Neuronal stem cell (in vitro differentiated cells): ENCODE results near the gene KRTAP4-2.
A peak's percentile ranks its signal among the peaks of the same experiment; 100 is the strongest.
"Not testable (repeated sequence)": the region's sequence is repeated elsewhere in the genome, so short reads cannot be mapped to it uniquely, and the experiment has no call there.

ENCODE experiments used
- DNase-seq: peaks from one replicate; pipeline ENCODE4 v3.0.0-alpha.2; 2013; ENCODE audit warnings: low spot score
- H2AFZ ChIP-seq: one replicate; pipeline ENCODE4 v1.6.1; 2013; ENCODE audit warnings: mild to moderate bottlenecking, low read length, inconsistent platforms
- H2AK5ac ChIP-seq: 2 replicates; pipeline ENCODE4 v1.6.1; 2013; ENCODE audit warnings: low read depth, mild to moderate bottlenecking, inconsistent platforms, low read length, moderate library complexity, mixed read lengths
- H2BK120ac ChIP-seq: 2 replicates; pipeline ENCODE4 v1.6.1; 2013; ENCODE audit warnings: low read depth, mild to moderate bottlenecking, inconsistent platforms, low read length, moderate library complexity, mixed read lengths
- H2BK12ac ChIP-seq: one replicate; pipeline ENCODE4 v1.6.1; 2013; ENCODE audit warnings: low read length, inconsistent platforms
- H2BK15ac ChIP-seq: 2 replicates; pipeline ENCODE4 v1.6.1; 2013; ENCODE audit warnings: mild to moderate bottlenecking, low read length, inconsistent platforms, mixed read lengths
- H2BK5ac ChIP-seq: one replicate; pipeline ENCODE4 v1.6.1; 2013; ENCODE audit warnings: inconsistent platforms, mild to moderate bottlenecking, low read length, moderate library complexity
- H3K14ac ChIP-seq: one replicate; pipeline ENCODE4 v1.6.1; 2013; ENCODE audit warnings: low read length, inconsistent platforms
- H3K18ac ChIP-seq: 2 replicates; pipeline ENCODE4 v1.6.1; 2013; ENCODE audit warnings: low read length, inconsistent platforms
- H3K23ac ChIP-seq: 2 replicates; pipeline ENCODE4 v1.6.1; 2013; ENCODE audit warnings: low read depth, mild to moderate bottlenecking, mixed read lengths, low read length, inconsistent platforms; ENCODE audit not compliant: poor library complexity
- H3K27ac ChIP-seq: replicated peaks from 3 replicates; pipeline ENCODE4 v1.5.1; 2013; ENCODE audit warnings: low read length, inconsistent platforms
- H3K27me3 ChIP-seq, 3 experiments: 2 replicates each; pipeline ENCODE4 v1.6.1; 2013; ENCODE audit warnings: low read length in 3 of 3, mild to moderate bottlenecking in 2 of 3, inconsistent platforms in 1 of 3, low read depth in 1 of 3, mixed read lengths in 1 of 3, moderate library complexity in 1 of 3; ENCODE audit not compliant: control insufficient read depth in 3 of 3, insufficient read depth in 3 of 3
- H3K36me3 ChIP-seq, 2 donors: replicated peaks in 1 of 2; 2 replicates each; pipeline ENCODE4 v1.6.1; 2013; ENCODE audit warnings: low read length in 2 of 2; ENCODE audit not compliant: control insufficient read depth in 2 of 2, insufficient read depth in 2 of 2
- H3K4ac ChIP-seq: 2 replicates; pipeline ENCODE4 v1.6.1; 2013; ENCODE audit warnings: inconsistent platforms, mild to moderate bottlenecking, low read length, moderate library complexity
- H3K4me1 ChIP-seq, 2 donors: 1 replicate in 1 of 2; 2 replicates in 1 of 2; pipeline ENCODE4 v1.6.1; 2013; ENCODE audit warnings: low read length in 2 of 2, low read depth in 1 of 2; ENCODE audit not compliant: control insufficient read depth in 2 of 2, insufficient read depth in 1 of 2
- H3K4me2 ChIP-seq: one replicate; pipeline ENCODE4 v1.6.1; 2013; ENCODE audit warnings: mild to moderate bottlenecking, low read length, inconsistent platforms; ENCODE audit not compliant: insufficient read depth, poor library complexity, severe bottlenecking
- H3K4me3 ChIP-seq, 2 donors: 2 replicates each; pipeline ENCODE4 v1.5.1; 2013; ENCODE audit warnings: low read length in 2 of 2, mild to moderate bottlenecking in 2 of 2, inconsistent platforms in 1 of 2, moderate library complexity in 1 of 2
- H3K79me1 ChIP-seq: one replicate; pipeline ENCODE4 v1.6.1; 2013; ENCODE audit warnings: low read depth, mild to moderate bottlenecking, inconsistent platforms, low read length, moderate library complexity
- H3K9ac ChIP-seq: one replicate; pipeline ENCODE4 v1.6.1; 2013; ENCODE audit warnings: mild to moderate bottlenecking, low read depth, low read length, inconsistent platforms; ENCODE audit not compliant: poor library complexity
- H3K9me3 ChIP-seq, 2 donors: replicated peaks in 1 of 2; 2 replicates each; pipeline versions ENCODE3 to v1.6.1; 2013; ENCODE audit warnings: low read length in 2 of 2, mild to moderate bottlenecking in 2 of 2, inconsistent platforms in 1 of 2, low read depth in 1 of 2, mixed read lengths in 1 of 2, moderate library complexity in 1 of 2; ENCODE audit not compliant: control insufficient read depth in 2 of 2, insufficient read depth in 1 of 2
- H4K8ac ChIP-seq: one replicate; pipeline ENCODE4 v1.6.1; 2013; ENCODE audit warnings: low read depth, mild to moderate bottlenecking, inconsistent platforms, low read length, moderate library complexity
- H4K91ac ChIP-seq: one replicate; pipeline ENCODE4 v1.6.1; 2013; ENCODE audit warnings: low read length, low read depth, mild to moderate bottlenecking, inconsistent platforms; ENCODE audit not compliant: poor library complexity
- WGBS, 2 donors: extraction: QIAGEN DNeasy Blood & Tissue Kit; methylation state at CpG; one replicate each; pipeline ENCODE4 v1.1.7; 2013; ENCODE audit warnings: missing lambda C conversion rate in 2 of 2, mixed read lengths in 1 of 2; ENCODE audit not compliant: insufficient read length in 2 of 2, insufficient replicate concordance in 1 of 2; ENCODE audit errors: extremely low coverage in 2 of 2; 5-methylcytosine and 5-hydroxymethylcytosine counted together

The KRTAP4-2 gene

GRCh38 chr17:41163828-41164227, 14.2 kb downstream of the KRTAP4-2 start:
- H2AK5ac ChIP-seq = no peak overlapping the region
- no peak overlapping the region for H2AFZ ChIP-seq
- peaks cover 0 to 5% of the 10 kb centered on the region in 2 donors for H3K4me1 ChIP-seq
- no peaks in the 10 kb centered on the region for H3K27me3 ChIP-seq
- no peak overlapping the region for H3K4ac ChIP-seq
- H2BK5ac ChIP-seq = no peak overlapping the region
- H3K4me2 ChIP-seq = no peak overlapping the region
- H3K18ac ChIP-seq = no peak overlapping the region
- H4K91ac ChIP-seq = no peak overlapping the region
- no peak overlapping the region for H3K23ac ChIP-seq
- WGBS, 2 donors = no CpG with 5 or more reads among the region's 7 CpGs
- no peak overlapping the region for H3K14ac ChIP-seq
- no peak overlapping the region for H3K9ac ChIP-seq
- no peaks in the 10 kb centered on the region for H3K36me3 ChIP-seq
- H2BK15ac ChIP-seq = no peak overlapping the region
- no peak overlapping the region for H3K4me3 ChIP-seq
- H2BK120ac ChIP-seq = no peak overlapping the region
- H4K8ac ChIP-seq = no peak overlapping the region
- no peak overlapping the region for H2BK12ac ChIP-seq
- H3K27ac ChIP-seq = no peak overlapping the region
- H3K79me1 ChIP-seq = no peaks in the 10 kb centered on the region
- no peak for DNase-seq
- H3K9me3 ChIP-seq = no peaks in the 10 kb centered on the region

GRCh38 chr17:41160648-41161047, 17.4 kb downstream of the KRTAP4-2 start, which contains the start of gene KRTAP4-4:
Gene KRTAP4-4, minus strand, starts transcription at chr17:41160748. Its CDS starts 57 bp downstream, at chr17:41160691.
- no peak within 1 kb of the TSS for H2BK5ac ChIP-seq
- H3K23ac ChIP-seq = peak within 1 kb of the TSS; percentile 5
- no CpG with 5 or more reads among the region's 1 CpG for WGBS, 2 donors

GRCh38 chr17:41160190-41160589, 17.8 kb downstream of the KRTAP4-2 start:
- not testable (repeated sequence) for H3K14ac ChIP-seq, H3K9me3 ChIP-seq, H4K8ac ChIP-seq, H3K27me3 ChIP-seq, H2AK5ac ChIP-seq, H3K36me3 ChIP-seq, H3K4me2 ChIP-seq, H2AFZ ChIP-seq, H3K79me1 ChIP-seq, H4K91ac ChIP-seq, H3K4me3 ChIP-seq, H2BK15ac ChIP-seq, H3K27ac ChIP-seq, H2BK120ac ChIP-seq, DNase-seq, H2BK5ac ChIP-seq, H3K4me1 ChIP-seq, H2BK12ac ChIP-seq
- Histone ChIP-seq H3K18ac (peak overlapping the region; percentile 5), H3K23ac (peak overlapping the region; percentile 5), H3K9ac (peak overlapping the region; percentile 0), H3K4ac (peak overlapping the region; percentile 84)
- no CpG with 5 or more reads among the region's 3 CpGs for WGBS, 2 donors

More at GRCh38 chr17:41160648-41161047, 17.4 kb downstream of the KRTAP4-2 start, which contains the start of gene KRTAP4-4:
- H3K9ac ChIP-seq = peak within 1 kb of the TSS; percentile 0
- no peak within 1 kb of the TSS for H4K91ac ChIP-seq
- no peak within 1 kb of the TSS for H3K14ac ChIP-seq
- no peak within 1 kb of the TSS for H3K4me3 ChIP-seq
- H3K79me1 ChIP-seq = no peaks in the 10 kb centered on the region
- peak within 1 kb of the TSS; percentile 28 for H3K18ac ChIP-seq
- no peak within 1 kb of the TSS for H3K27ac ChIP-seq
- H3K4me2 ChIP-seq = no peak within 1 kb of the TSS
- H3K9me3 ChIP-seq = no peaks in the 10 kb centered on the region
- H4K8ac ChIP-seq = no peak within 1 kb of the TSS
- H2BK15ac ChIP-seq = no peak within 1 kb of the TSS
- no peaks in the 10 kb centered on the region for H3K27me3 ChIP-seq
- no peak within 1 kb of the TSS for H2AK5ac ChIP-seq
- H3K4me1 ChIP-seq = peaks cover 0 to 2% of the 10 kb centered on the region in 2 donors
- H3K36me3 ChIP-seq = no peaks in the 10 kb centered on the region
- H2BK12ac ChIP-seq = no peak within 1 kb of the TSS
- H2BK120ac ChIP-seq = no peak within 1 kb of the TSS
- peak within 1 kb of the TSS; percentile 84 for H3K4ac ChIP-seq
- no peak for DNase-seq
- H2AFZ ChIP-seq = no peak within 1 kb of the TSS

DNA sequence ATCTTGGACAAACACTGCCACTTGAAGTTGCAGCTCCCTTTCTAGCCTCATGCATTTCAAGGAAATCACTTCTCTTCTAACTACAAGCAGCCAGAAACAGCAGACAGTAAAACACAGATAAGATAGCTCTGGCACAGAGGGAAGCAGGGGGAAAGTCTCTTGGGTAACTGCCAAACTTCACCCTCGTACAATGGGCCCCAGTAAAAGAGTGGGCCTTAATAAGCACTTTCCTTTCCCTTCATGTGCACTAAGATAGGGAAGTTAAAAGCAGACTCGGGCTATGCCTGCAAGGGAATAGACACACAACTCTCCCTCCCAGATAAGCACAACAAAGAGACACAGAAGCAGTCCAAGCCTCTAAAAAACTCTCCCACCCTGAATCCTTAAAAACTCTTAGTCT, 24.2 kb downstream of the KRTAP4-2 start:
- no peaks in the 10 kb centered on the region for H3K36me3 ChIP-seq
- H3K4me2 ChIP-seq = no peak overlapping the region
- H2BK120ac ChIP-seq = no peak overlapping the region
- H2BK5ac ChIP-seq = no peak overlapping the region
- no peaks in the 10 kb centered on the region for H3K9me3 ChIP-seq
- no peaks in the 10 kb centered on the region for H3K4me1 ChIP-seq
- no peak overlapping the region for H2AK5ac ChIP-seq
- no peak overlapping the region for H2BK12ac ChIP-seq
- no peaks in the 10 kb centered on the region for H3K27me3 ChIP-seq
- H3K14ac ChIP-seq = no peak overlapping the region
- H3K4ac ChIP-seq = no peak overlapping the region
- H3K9ac ChIP-seq = no peak overlapping the region
- no peaks in the 10 kb centered on the region for H3K79me1 ChIP-seq
- no peak overlapping the region for H2BK15ac ChIP-seq
- H3K4me3 ChIP-seq = no peak overlapping the region
- H3K27ac ChIP-seq = no peak overlapping the region
- no peak overlapping the region for H2AFZ ChIP-seq
- no peak for DNase-seq
- WGBS, 2 donors = no CpG with 5 or more reads among the region's 2 CpGs
- H4K91ac ChIP-seq = no peak overlapping the region
- H4K8ac ChIP-seq = no peak overlapping the region
- no peak overlapping the region for H3K18ac ChIP-seq
- no peak overlapping the region for H3K23ac ChIP-seq
